Left lung (tissue), 10 donors: ENCODE results near the gene CFAP73. TPM values are rescaled to one million over a fixed set of nuclear protein-coding genes. Genes with fewer than 3 reads are reported as not detected.

Experiments
- ATAC-seq: fragments of 200-7000 bp; cut with Tn5 transposase; one replicate; pipeline ENCODE4 v1.9.1; 2020; ENCODE audit warnings: moderate library complexity
- DNase-seq, 4 donors: peaks; one replicate each; pipeline ENCODE4 v3.0.0-alpha.2; 2013 to 2020
- H3K27ac ChIP-seq, 2 donors: fragments of 200-600 bp; sonication (generic) in 1 of 2; one replicate each; pipeline versions ENCODE4 v1.5.0 to v1.8.0; 2020 to 2021
- H3K27me3 ChIP-seq, 2 donors: fragments of 200-600 bp; sonication (generic) in 1 of 2; one replicate each; pipeline versions ENCODE4 v1.5.0 to v1.8.0; 2020 to 2021
- H3K36me3 ChIP-seq, 2 donors: fragments of 200-600 bp; sonication (generic) in 1 of 2; one replicate each; pipeline versions ENCODE4 v1.5.0 to v1.8.0; 2020 to 2021
- H3K4me1 ChIP-seq, 2 donors: fragments of 200-600 bp; one replicate each; pipeline ENCODE4 v1.8.0; 2021
- H3K4me3 ChIP-seq, 2 donors: fragments of 200-600 bp; sonication (generic) in 1 of 2; one replicate each; pipeline versions ENCODE4 v1.5.0 to v1.8.0; 2020 to 2021; ENCODE audit warnings: mild to moderate bottlenecking in 1 of 2
- H3K9me3 ChIP-seq, 2 donors: fragments of 200-600 bp; sonication (generic) in 1 of 2; one replicate each; pipeline versions ENCODE4 v1.5.0 to v1.8.0; 2020 to 2021
- intact Hi-C, 2 donors: fragments of 100-400 bp; cut with DNase I; formaldehyde crosslinking; loops; one replicate each; pipeline versions ENCODE4 v1.11.2 to v1.14.2; 2022
- polyA plus RNA-seq, 6 donors: library from polyadenylated mRNA; unstranded; fragments of 120-200 nt; gene quantifications; one replicate each; pipeline ENCODE4 v1.2.1, GENCODE V29; 2013; ENCODE audit not compliant: insufficient read length in 6 of 6
- total RNA-seq, 2 donors: library from RNA; stranded (reverse); fragmentation: NEBNext Ultra II Directional; extraction: Animal tissue kit (Norgen Biotek cat#: 25700); gene quantifications; one replicate each; pipeline ENCODE4 v1.2.1, GENCODE V29; 2021
- TF ChIP-seq, protein P1 (sequence below), 2 donors: fragments of 200-600 bp; sonication (generic) in 1 of 2; IDR thresholded peaks; one replicate each; pipeline versions ENCODE4 v1.5.0 to v1.8.0; 2021; ENCODE audit warnings: antibody characterized with exemption in 2 of 2
- donor health status: DM: no; HTN: yes; CAD: no.
- donor health status: DM: no; HTN: no; CAD: no.

The CFAP73 gene
- total and polyA plus RNA-seq, 8 donors, result 0.66 to 5.4 (median 3.6) TPM; not detected in 1

DNA sequence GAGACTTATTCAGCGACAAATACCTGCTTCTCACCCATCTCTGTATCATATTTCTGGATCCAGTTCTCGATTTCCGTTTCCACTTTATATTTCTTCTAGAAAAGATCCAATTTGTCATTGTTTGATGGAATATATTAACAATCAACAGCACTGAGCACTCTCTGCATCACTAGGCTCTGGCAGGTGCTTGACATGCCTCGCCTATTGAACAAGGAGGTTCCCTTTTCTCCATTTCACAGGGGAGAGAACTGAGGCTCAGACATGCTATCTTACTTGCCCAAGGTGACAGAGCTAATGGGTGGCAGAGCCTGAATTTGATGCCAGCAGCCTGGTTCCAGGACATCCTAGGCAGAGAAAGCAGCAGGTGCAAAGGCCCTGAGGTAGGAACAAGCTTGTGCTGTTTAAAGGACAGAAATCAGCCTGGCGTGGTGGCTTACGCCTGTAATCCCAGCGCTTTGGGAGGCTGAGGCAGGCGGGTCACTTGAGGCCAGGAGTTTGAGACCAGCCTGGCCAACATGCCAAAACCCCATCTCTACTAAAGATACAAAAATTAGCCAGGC is 48.1 kb downstream of the CFAP73 start:
- intact Hi-C loops, result loop anchor here in 1 of 2 donors (10.0 kb wide), 1 partner anchor 227 kb away; the partner anchor contains the start of gene SDSL
- ATAC-seq (no peak), DNase-seq (no peak)
- peaks cover 0 to 27% of the 10 kb centered on the region in 2 donors for H3K4me1 ChIP-seq
- TF ChIP-seq, protein P1, sequence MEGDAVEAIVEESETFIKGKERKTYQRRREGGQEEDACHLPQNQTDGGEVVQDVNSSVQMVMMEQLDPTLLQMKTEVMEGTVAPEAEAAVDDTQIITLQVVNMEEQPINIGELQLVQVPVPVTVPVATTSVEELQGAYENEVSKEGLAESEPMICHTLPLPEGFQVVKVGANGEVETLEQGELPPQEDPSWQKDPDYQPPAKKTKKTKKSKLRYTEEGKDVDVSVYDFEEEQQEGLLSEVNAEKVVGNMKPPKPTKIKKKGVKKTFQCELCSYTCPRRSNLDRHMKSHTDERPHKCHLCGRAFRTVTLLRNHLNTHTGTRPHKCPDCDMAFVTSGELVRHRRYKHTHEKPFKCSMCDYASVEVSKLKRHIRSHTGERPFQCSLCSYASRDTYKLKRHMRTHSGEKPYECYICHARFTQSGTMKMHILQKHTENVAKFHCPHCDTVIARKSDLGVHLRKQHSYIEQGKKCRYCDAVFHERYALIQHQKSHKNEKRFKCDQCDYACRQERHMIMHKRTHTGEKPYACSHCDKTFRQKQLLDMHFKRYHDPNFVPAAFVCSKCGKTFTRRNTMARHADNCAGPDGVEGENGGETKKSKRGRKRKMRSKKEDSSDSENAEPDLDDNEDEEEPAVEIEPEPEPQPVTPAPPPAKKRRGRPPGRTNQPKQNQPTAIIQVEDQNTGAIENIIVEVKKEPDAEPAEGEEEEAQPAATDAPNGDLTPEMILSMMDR (IDR thresholded peaks at IDR 0.05), result no peak
- H3K9me3 ChIP-seq, result no peaks in the 10 kb centered on the region
- H3K4me3 ChIP-seq, result no peak overlapping the region
- no peak overlapping the region for H3K27ac ChIP-seq
- peaks cover 0 to 4% of the 10 kb centered on the region in 2 donors for H3K36me3 ChIP-seq
- no peaks in the 10 kb centered on the region for H3K27me3 ChIP-seq

DNA sequence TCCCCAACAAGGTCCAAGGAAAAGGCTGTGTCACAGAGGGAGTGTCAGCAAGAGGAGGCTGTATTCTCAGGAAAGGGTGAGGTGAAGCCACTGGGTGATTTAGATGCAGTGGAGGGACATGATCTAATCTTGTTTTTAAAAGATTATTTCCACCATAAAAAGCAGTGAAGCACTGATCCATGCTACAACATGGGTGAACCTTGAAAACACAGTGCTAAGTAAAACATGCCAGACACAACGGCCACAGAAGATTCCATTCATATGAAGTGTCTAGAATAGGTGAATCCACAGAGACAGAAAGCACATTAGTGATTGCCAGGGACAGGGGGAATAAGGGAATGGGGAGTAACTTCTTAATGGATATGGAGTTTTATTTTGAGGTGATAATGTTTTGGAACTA is 48.8 kb downstream of the CFAP73 start:
- H3K36me3 ChIP-seq, result no peaks in the 10 kb centered on the region
- intact Hi-C loops, result loop anchor here in 1 of 2 donors (10.0 kb wide), 1 partner anchor 227 kb away; the partner anchor contains the start of gene SDSL
- no peak overlapping the region for H3K27ac ChIP-seq
- no peak overlapping the region for H3K4me3 ChIP-seq
- no peaks in the 10 kb centered on the region for H3K9me3 ChIP-seq
- H3K27me3 ChIP-seq, result no peaks in the 10 kb centered on the region
- ATAC-seq, result no peak
- peaks cover 0 to 23% of the 10 kb centered on the region in 2 donors for H3K4me1 ChIP-seq
- no peak for DNase-seq
- TF ChIP-seq, protein P1 (IDR thresholded peaks at IDR 0.05), result no peak

DNA sequence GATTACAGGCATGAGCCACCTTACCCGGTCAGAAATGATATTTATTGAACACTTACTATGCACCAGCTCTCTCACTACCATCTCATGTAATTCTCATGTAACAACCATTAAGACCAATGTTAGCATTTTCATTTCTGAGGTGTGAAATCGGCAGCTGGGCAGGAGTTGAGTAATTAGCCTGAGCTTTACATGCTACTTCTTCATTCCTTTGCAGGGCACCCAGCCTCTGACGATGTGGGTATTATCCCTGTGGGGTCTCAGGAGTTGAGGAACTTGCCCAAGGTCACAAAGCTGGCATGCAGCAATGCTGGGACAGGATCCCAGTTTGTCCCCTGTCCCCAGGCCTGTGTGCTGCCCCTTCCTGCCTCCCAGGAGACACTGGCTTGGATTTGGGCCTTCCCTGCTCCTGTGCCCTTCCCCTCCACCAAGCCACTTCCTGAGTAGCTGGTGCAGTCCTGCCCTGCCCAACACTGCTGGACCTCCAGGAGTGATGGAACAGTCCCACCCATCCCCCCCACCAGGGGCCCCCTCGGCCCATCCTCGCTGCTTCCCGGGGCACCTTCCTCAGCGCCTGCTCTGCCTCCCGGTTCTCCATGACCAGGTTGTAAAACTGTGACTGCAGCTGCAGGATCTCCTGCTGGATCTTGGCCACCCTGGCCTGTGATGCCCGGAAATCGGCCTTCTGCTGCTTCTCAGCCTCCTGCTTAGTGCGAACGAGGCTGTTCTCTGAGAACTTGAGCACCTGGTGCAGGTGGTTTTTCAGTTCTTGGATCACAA is 50.7 kb downstream of the CFAP73 start:
- intact Hi-C loops, result no loop called here
- H3K4me3 ChIP-seq, result no peak overlapping the region
- H3K36me3 ChIP-seq, result no peaks in the 10 kb centered on the region
- no peaks in the 10 kb centered on the region for H3K9me3 ChIP-seq
- H3K27ac ChIP-seq, result no peak overlapping the region
- DNase-seq (no peak), ATAC-seq (no peak)
- no peaks in the 10 kb centered on the region for H3K27me3 ChIP-seq
- TF ChIP-seq, protein P1 (IDR thresholded peaks at IDR 0.05), result no peak
- peaks cover 0 to 36% of the 10 kb centered on the region in 2 donors for H3K4me1 ChIP-seq

DNA sequence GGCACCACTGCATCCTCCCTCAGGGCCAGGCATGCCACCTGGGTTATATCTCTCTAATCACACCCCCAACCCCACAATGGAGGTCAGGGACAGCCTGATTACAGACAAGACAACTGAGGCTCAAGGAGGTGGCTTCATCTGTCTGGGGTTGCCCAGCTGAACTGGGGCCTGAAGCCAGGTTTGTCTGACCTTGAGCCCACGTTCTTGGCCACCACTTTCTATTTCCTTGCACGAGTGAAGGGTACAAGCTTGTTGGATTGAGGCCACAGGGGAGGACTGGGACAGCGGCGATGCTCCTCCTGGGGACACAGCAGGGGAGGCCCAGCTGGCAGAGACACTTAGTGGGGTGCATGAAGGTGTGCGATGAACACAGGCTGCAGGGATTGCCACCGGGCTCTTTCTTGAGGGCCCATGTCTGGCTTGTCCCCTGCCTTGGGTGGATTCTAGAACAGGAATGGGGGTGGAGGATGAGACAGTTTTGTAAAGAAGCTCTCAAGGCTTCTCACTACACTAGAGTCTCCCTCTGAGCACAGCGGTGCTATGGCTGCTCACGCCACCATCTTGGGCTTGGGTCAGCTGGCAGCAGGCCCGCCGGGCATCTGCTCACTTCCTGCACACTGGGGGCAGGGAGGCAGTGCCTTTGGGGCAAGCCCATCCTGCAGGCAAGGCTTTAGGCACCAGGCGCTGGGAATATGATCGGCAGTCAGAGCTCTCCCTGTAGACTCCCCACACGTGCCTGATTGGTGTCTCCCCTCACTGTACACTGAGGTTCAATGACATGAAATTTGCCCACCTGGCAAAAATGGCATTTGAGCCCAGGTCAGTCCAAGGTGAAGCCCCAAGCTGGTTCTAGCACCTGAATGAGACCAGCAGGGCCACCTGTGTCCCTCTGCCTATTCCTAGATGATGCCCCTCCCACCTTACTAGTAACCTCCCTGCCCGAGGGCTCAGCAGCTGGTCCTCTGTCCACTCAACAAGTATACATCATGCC is 52.0 kb downstream of the CFAP73 start:
- ATAC-seq (no peak), DNase-seq (no peak)
- Histone ChIP-seq H3K9me3 (no peaks in the 10 kb centered on the region), H3K27me3 (no peaks in the 10 kb centered on the region), H3K27ac (no peak overlapping the region), H3K36me3 (no peaks in the 10 kb centered on the region), H3K4me3 (no peak overlapping the region), H3K4me1 (peaks cover 0 to 45% of the 10 kb centered on the region in 2 donors)
- TF ChIP-seq, protein P1 (IDR thresholded peaks at IDR 0.05), result no peak
- intact Hi-C loops, result no loop called here
